Heart right ventricle (tissue), 16 donors: ENCODE results near the gene TNRC6B. TPM values are rescaled to one million over a fixed set of nuclear protein-coding genes. Genes with fewer than 3 reads are reported as not detected.

Experiments used
- ATAC-seq, 8 donors: fragments of 200-7000 bp; cut with Tn5 transposase; one replicate each; pipeline ENCODE4 v1.9.1; 2020; ENCODE audit warnings: mild to moderate bottlenecking in 8 of 8, moderate library complexity in 8 of 8, moderate number of reproducible peaks in 1 of 8
- DNase-seq, 2 donors: peaks; one replicate each; pipeline ENCODE4 v3.0.0-alpha.2; 2020
- H3K27ac ChIP-seq, 10 donors: fragments of 200-600 bp; sonication (generic) in 2 of 10; one replicate each; pipeline versions ENCODE4 v1.5.0 to v1.8.0; 2020 to 2022; ENCODE audit warnings: mild to moderate bottlenecking in 3 of 10
- H3K27me3 ChIP-seq, 7 donors: fragments of 200-600 bp; one replicate each; pipeline ENCODE4 v1.8.0; 2021 to 2022; ENCODE audit warnings: mild to moderate bottlenecking in 2 of 7
- H3K36me3 ChIP-seq, 9 donors: fragments of 200-600 bp; sonication (generic) in 1 of 9; one replicate each; pipeline versions ENCODE4 v1.5.0 to v1.8.0; 2020 to 2022; ENCODE audit warnings: mild to moderate bottlenecking in 2 of 9
- H3K4me1 ChIP-seq, 9 donors: fragments of 200-600 bp; sonication (generic) in 1 of 9; one replicate each; pipeline versions ENCODE4 v1.5.0 to v1.8.0; 2020 to 2022; ENCODE audit warnings: mild to moderate bottlenecking in 4 of 9
- H3K4me3 ChIP-seq, 10 donors: fragments of 200-600 bp; sonication (generic) in 2 of 10; one replicate each; pipeline versions ENCODE4 v1.5.0 to v1.8.0; 2020 to 2022; ENCODE audit warnings: mild to moderate bottlenecking in 7 of 10, moderate library complexity in 2 of 10
- H3K9me3 ChIP-seq, 11 donors: fragments of 200-600 bp in 10 of 11; sonication (generic) in 2 of 11; one replicate each; pipeline versions ENCODE4 v1.5.0 to v1.8.0; 2013 to 2022; ENCODE audit warnings: mild to moderate bottlenecking in 2 of 11, control low read depth in 1 of 11, moderate library complexity in 1 of 11
- WGBS, 2 donors: extraction: QIAGEN DNeasy Blood & Tissue Kit; methylation state at CpG; one replicate each; pipeline ENCODE4 v1.1.7; 2013; ENCODE audit warnings: inconsistent platforms in 1 of 2; 5-methylcytosine and 5-hydroxymethylcytosine counted together
- intact Hi-C, 10 donors: fragments of 100-400 bp; cut with DNase I; formaldehyde crosslinking; loops; one replicate each; pipeline versions ENCODE4 v1.11.1 to v1.14.2; 2022
- polyA plus RNA-seq, 2 donors: library from polyadenylated mRNA; stranded (reverse); fragments of 200-250 nt; gene quantifications; one replicate each; pipeline ENCODE4 v1.2.3, GENCODE V29; 2013
- total RNA-seq, 10 donors: library from RNA; stranded (reverse); fragmentation: NEBNext Ultra II Directional in 3 of 10; extraction: Animal tissue kit (Norgen Biotek cat#: 25700) in 3 of 10; gene quantifications; one replicate each; pipeline versions ENCODE4 v1.2.1 to v1.2.4, GENCODE V29; 2021 to 2023
- TF ChIP-seq, protein P1 (sequence below), 9 donors: fragments of 200-600 bp; sonication (generic) in 2 of 9; IDR thresholded peaks; one replicate each; pipeline versions ENCODE4 v1.5.0 to v1.8.0; 2021 to 2022; ENCODE audit warnings: antibody characterized with exemption in 9 of 9, mild to moderate bottlenecking in 5 of 9, moderate library complexity in 1 of 9
- donor health status: Arrhythmogenic right ventricular cardiomyopathy.
- donor health status: ischemic (EF 13 %, LVEDD 7.1; RV severe dilation, severe dysfunction).
- donor health status: healthy with polysubstance abuse.
- donor health status: DM: no; HTN: yes; CAD: no.
- donor health status: DM: no; HTN: no; CAD: no.
- donor health status: ischemic (EF 25% LVEDD 6.9; RV normal size, moderate dysfunction).
- donor health status: ischemic (EF 25% LVEDD 5.7; RV mildly dilated, moderate dysfunction).
- donor health status: healthy.
- donor health status: DM: yes; HTN: yes; CAD: no.
- donor health status: Ischemic cardiomyopathy.
- donor health status: ischemic (EF 35%, LVEDD 5.7; RV mildly dilated, moderate dysfunction).
- donor health status: nonischemic (EF 11% LVEDD 7.7; RV severe dilation, severe dysfunction).
- donor health status: DM: yes; HTN: yes; CAD: no.
- donor health status: PGD.
- donor health status: ischemic (EF 29% LVEDD 5.4; RV normal size, mild dysfunction).
- donor health status: nonischemic (EF 23%, LVEDD 6.1; RV moderate dilation, normal function).

The TNRC6B gene
- total and polyA plus RNA-seq, 12 donors = 1.7 to 62.5 (median 53.9) TPM

- H3K9me3 ChIP-seq = no peaks in the 10 kb centered on the region
- H3K27ac ChIP-seq = no peak overlapping the region
- H3K4me3 ChIP-seq = no peak overlapping the region
- TF ChIP-seq, protein P1, sequence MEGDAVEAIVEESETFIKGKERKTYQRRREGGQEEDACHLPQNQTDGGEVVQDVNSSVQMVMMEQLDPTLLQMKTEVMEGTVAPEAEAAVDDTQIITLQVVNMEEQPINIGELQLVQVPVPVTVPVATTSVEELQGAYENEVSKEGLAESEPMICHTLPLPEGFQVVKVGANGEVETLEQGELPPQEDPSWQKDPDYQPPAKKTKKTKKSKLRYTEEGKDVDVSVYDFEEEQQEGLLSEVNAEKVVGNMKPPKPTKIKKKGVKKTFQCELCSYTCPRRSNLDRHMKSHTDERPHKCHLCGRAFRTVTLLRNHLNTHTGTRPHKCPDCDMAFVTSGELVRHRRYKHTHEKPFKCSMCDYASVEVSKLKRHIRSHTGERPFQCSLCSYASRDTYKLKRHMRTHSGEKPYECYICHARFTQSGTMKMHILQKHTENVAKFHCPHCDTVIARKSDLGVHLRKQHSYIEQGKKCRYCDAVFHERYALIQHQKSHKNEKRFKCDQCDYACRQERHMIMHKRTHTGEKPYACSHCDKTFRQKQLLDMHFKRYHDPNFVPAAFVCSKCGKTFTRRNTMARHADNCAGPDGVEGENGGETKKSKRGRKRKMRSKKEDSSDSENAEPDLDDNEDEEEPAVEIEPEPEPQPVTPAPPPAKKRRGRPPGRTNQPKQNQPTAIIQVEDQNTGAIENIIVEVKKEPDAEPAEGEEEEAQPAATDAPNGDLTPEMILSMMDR (IDR thresholded peaks at IDR 0.05) = no peak
- 94 to 95% methylated on average over 7 of the region's 7 CpGs for WGBS, 2 donors
- DNase-seq (no peak), ATAC-seq (no peak)
- H3K36me3 ChIP-seq = no peaks in the 10 kb centered on the region
- H3K4me1 ChIP-seq = peaks cover 2 to 98% (median 78%) of the 10 kb centered on the region in 9 donors
- no peaks in the 10 kb centered on the region for H3K27me3 ChIP-seq
- intact Hi-C loops = loop anchor here in 2 of 10 donors (10.0 kb wide), 1 partner anchor 155 kb away; no protein-coding TSS in a partner anchor
These were observed 22.1 kb downstream of the TNRC6B start for GRCh38 chr22:40199852-40200251.

GRCh38 chr22:40200795-40201530 lies 23.2 kb downstream of the TNRC6B start:
- TF ChIP-seq, protein P1 (IDR thresholded peaks at IDR 0.05) = no peak
- ATAC-seq = no peak
- Histone ChIP-seq H3K27me3 (no peaks in the 10 kb centered on the region), H3K9me3 (no peaks in the 10 kb centered on the region), H3K36me3 (no peaks in the 10 kb centered on the region), H3K27ac (no peak overlapping the region), H3K4me1 (peaks cover 2 to 100% (median 86%) of the 10 kb centered on the region in 9 donors), H3K4me3 (no peak overlapping the region)
- DNase-seq = no peak
- WGBS, 2 donors = 67 to 68% methylated on average over 7 of the region's 7 CpGs
- intact Hi-C loops = no loop called here

GRCh38 chr22:40202225-40202944 lies 24.7 kb downstream of the TNRC6B start:
- Histone ChIP-seq H3K27ac (peak overlapping the region in 1 of 10 donors; percentile 2), H3K9me3 (no peaks in the 10 kb centered on the region), H3K36me3 (no peaks in the 10 kb centered on the region), H3K4me3 (no peak overlapping the region), H3K27me3 (no peaks in the 10 kb centered on the region), H3K4me1 (peaks cover 0 to 91% (median 72%) of the 10 kb centered on the region in 9 donors)
- ATAC-seq (no peak), DNase-seq (no peak)
- TF ChIP-seq, protein P1 (IDR thresholded peaks at IDR 0.05) = no peak
- intact Hi-C loops = no loop called here
- WGBS, 2 donors = 60 to 67% methylated on average over 9 of the region's 9 CpGs

DNA sequence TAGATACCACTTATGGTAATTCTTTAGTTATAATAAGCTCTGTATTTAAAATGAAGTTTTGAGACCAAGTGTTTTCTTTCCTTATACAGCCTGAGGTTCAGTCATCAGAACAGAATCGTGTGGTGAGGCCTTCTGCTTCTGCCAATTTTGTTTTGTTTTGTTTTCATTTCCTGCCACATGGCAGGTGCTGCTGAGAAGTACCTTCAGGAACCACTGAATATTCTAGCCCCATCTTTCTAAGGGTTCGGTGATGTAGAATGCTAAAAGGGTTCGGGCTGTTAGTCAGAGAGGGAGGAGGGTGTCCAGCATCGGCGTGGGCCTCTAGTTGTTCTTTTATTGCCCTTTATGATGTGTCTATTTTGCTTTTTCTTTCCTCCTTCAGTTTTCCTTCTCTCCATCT lies 25.8 kb downstream of the TNRC6B start:
- intact Hi-C loops = no loop called here
- no peak for DNase-seq
- Histone ChIP-seq H3K9me3 (no peaks in the 10 kb centered on the region), H3K27me3 (no peaks in the 10 kb centered on the region), H3K4me3 (no peak overlapping the region), H3K27ac (peak overlapping the region in 6 of 10 donors; percentile 27 to 75 (median 36)), H3K4me1 (peaks cover 0 to 88% (median 70%) of the 10 kb centered on the region in 9 donors), H3K36me3 (no peaks in the 10 kb centered on the region)
- ATAC-seq = peak in 2 of 8 donors; percentile 6 to 12
- WGBS, 2 donors = 60 to 67% methylated on average over 5 of the region's 5 CpGs
- TF ChIP-seq, protein P1 (IDR thresholded peaks at IDR 0.05) = no peak
